Activated CD4-positive, alpha-beta T cell treated with anti-CD3 and anti-CD28 coated beads, Interleukin-2, Interleukin-4, amounts not matched to agents 100 ng/mL and 50 ng/mL, durations not matched to agents 16 hours and 8 hours (primary cell): ENCODE measurements around the gene NAV2.

Source experiments
- DNase-seq: peaks from one replicate; pipeline ENCODE4 v3.0.0-alpha.2; 2020; ENCODE audit warnings: low spot score

Gene NAV2

DNA sequence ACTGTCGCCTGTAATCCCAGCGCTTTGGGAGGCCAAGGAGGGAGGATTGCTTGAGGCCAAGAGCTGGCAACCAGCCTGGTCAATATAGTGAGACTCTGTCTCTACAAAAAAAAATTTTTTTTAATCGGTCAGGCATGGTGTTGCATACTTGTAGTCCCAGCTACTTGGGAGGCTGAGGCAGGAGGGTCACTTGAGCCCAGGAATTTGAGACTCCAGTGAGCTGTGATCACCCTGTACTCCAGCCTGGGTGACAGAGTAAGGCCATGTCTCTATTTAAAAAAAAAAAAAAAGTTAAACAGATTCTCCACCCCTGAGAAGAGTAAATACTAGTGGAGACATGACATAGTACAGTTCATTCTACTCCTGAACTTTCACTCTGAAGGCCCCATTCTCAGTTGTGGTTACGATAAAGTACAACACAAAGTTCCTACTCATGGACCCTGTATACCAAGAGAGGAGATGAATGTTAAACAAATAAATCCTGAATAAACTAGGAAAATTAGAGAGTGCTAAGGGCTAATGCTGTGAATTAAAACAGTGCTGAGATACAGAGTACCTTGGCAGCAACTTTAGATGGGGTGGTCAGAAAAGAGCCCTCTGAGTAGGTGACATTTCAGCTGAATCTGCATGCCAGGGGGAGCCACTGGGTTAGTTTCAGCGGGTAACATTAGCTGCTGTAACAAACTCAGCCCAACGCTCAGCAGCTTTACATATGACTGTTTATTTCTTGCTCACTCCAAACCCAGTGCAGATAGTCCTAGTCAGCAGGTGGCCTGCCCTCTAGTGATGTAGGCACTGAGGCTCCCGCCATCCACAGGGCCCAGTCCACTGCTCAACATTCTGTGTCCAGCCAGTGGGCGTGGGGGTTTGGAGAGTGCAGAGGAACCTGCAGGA is 372.5 kb downstream of the NAV2 start:
- DNase-seq, result no peak

- no peak for DNase-seq
These were observed 373.3 kb downstream of the NAV2 start for GRCh38 chr11:20085918-20086317.

DNA sequence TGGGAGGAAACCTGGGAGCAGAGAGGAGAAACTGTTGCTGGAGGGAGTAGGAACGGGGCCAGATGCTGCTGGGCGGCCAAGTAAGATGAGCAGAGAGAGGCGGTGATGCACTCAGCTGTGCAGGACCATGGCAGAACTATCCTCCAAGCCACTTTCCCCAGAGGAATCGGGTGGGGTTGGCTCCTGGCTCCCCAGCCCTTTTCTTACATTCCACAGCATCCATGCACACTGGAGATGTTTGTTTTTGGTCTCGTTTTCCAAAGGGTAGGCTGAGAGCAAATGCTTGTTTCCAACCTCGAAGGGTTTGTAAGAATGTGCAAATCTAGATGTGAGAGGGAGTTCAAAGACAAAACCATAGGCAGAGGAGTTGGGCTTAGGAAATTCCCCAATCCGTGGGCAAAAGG is 374.5 kb downstream of the NAV2 start:
- DNase-seq, result no peak

GRCh38 chr11:20088397-20089225 is 376.0 kb downstream of the NAV2 start:
- no peak for DNase-seq

DNA sequence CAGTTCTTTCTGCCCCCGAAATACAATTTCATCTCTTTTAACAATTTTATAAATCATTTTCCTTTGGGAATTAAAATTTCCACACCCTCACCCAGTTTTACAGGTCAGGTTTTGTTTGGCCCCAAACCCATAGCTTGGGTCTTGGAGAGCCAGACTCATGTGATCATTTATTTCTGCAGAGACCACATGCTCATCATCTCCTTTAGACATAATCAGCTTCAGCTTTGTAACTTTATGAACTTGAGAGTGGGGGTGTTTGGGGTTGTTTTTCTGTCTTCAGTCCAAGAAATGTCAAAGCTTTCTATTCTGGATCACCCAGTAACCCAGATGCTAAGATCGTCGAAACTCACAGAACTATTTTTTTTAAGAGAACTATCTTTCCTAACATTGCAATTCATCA is 376.7 kb downstream of the NAV2 start:
- DNase-seq, result no peak

DNA sequence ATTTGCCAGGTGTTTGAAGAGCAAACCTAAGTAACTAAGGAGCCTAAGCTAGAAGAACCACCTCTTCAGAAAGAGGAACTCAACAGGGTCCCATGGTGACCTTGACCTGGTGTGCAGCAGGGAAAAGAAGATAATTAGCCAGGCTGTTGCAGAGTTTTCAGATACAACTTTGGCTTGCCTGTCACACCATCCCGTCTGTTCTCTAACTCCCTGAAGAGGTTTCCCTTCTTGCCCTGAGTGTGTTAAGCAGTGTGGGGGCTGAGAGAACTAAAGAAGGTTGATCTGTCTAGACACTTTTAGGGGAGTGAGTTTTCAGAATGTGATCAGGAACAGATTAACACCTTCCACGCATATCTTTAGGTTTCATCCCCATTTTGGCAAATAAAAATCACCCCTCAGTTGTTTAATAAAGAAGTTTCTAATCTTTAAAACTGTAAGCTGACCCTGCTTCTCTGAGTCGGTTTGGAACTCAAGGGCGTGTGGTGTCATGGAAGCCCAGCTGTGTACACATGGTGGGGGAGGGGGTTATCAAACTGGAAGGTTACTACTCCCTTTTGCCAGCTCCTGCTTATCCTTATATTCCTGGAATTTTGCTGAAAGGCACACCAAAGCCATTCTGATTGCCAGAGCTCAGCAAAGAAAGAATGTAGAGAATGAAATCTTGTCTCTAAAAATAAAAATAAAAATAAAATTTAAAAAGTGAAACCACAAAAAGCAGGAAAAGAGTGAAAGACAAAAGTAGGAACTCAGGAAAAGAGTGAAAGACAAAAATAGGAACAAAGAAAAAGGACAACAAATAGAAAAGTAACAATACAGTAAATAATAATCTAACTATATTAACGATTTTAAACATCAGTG is 377.4 kb downstream of the NAV2 start:
- no peak for DNase-seq

- no peak for DNase-seq
These were observed 378.2 kb downstream of the NAV2 start for GRCh38 chr11:20090654-20091374.

DNA sequence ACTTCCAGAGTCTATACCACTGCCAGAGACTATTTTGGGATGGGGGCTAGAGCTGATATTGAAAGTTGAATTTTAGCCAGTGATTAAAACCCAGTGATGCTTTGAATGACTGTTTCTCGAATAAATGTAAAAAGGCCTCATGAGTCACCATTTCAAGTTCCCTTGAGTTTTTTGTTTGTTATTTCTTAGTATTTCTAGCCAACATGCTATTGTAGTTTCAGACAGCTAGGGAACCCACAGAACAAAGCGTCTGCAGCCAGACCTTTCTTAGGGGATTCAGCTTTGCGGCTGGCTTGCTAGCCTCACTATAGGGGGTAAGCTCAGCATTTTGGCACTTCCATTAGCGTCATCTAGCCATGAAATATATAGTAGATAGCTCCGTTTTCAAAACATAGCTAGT is 381.1 kb downstream of the NAV2 start:
- no peak for DNase-seq

DNA sequence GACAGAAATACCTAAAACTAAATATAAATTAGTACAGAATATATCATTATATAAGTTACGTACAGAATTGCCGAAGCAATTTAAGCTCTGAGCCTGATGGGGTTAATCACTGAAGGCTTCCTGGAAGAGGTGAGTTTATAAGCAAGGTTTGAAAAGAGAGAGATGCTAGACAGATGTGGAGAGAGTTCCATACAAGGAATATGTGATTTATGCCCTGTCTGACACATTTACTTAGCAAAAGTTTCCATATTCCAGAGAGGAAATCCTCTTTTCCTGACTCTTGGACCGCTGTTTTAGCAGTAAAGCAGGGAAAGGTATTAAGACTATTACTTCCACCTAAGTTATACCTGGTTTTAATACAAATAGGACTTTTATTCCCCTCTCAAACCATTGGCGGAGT is 382.6 kb downstream of the NAV2 start:
- DNase-seq, result no peak

DNA sequence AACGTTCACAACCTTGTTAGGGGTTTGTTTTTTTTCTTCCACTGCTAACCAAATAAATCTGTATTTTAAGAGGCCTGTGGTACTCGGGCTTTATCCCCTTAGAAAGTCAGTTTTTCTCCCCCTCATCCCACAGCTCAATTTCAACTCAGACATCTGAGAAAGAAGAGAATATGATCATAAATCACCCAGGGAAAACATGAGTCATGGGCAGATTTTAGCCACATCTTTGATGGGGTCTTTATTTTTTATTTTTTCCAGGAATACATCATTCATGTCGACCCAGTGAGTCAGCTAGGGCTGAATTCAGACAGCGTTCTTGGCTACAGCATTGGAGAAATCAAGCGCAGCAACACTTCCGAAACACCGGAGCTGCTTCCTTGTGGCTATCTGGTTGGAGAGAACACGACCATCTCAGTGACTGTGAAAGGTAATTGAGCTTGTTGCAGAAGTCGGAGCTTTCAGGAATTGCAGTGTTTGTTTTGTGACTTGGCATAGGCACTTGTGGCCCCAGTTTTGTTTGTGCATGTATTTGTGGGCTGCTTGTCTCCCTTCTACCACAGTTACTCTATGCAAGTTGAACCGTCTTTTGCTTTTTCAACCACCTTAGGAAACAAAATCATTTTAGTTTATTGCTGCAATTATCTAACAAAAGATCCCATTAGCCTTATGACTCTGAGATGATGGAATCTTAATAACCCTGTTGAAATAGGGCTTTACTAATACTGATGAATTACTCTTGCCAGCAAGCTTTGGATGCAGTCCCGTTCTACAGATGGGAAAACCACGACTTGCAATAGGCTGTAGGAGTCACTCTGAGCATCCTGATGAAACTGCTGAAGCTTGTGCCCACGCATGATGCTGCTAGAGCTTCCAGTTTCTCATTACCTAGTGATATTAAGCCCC is 384.9 kb downstream of the NAV2 start:
- no peak for DNase-seq

GRCh38 chr11:20099527-20099926 is 386.9 kb downstream of the NAV2 start:
- DNase-seq, result peak; percentile 9

- no peak for DNase-seq
These were observed 389.8 kb downstream of the NAV2 start for GRCh38 chr11:20102397-20102796.

GRCh38 chr11:20103281-20103680 is 390.6 kb downstream of the NAV2 start:
- no peak for DNase-seq

- no peak for DNase-seq
These were observed 392.8 kb downstream of the NAV2 start for GRCh38 chr11:20105427-20105826.

DNA sequence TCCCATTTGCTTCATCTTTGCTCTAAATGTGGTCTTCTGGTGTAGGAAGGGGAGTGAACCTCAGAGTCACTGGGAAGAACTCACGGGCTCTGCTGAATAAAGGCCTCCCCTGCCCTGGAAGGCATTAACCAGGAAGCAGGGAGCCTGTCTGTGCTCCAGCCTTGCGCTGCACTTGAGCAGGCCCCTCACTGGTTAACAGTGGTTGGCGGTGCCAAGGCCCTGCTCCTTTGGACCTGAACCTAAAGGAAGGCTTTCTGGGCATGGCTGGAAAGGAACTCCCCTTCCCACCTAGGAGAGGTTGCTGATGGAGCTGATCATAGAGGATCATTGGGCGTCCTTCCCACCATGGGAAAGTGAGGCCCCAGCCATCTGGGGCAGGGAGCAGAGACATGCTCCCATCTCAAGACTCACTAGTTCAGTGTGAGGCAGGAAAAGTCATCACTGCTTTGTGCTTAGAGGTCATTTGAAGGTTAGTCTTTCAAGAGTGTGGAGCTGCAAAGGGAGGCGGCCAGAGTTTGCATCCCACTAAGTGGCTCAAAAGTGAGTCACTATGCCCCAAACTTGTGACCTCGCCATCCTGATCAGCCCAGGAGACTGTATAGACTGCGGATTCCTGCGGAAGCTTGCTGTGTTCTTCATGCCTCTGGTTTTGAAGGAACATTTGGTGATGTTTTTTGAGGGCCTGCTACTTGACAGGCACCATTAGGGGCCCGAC is 397.3 kb downstream of the NAV2 start:
- DNase-seq, result no peak

GRCh38 chr11:20110908-20111669 is 398.5 kb downstream of the NAV2 start:
- DNase-seq, result peak; percentile 69

GRCh38 chr11:20111871-20112270 is 399.2 kb downstream of the NAV2 start:
- DNase-seq, result no peak

DNA sequence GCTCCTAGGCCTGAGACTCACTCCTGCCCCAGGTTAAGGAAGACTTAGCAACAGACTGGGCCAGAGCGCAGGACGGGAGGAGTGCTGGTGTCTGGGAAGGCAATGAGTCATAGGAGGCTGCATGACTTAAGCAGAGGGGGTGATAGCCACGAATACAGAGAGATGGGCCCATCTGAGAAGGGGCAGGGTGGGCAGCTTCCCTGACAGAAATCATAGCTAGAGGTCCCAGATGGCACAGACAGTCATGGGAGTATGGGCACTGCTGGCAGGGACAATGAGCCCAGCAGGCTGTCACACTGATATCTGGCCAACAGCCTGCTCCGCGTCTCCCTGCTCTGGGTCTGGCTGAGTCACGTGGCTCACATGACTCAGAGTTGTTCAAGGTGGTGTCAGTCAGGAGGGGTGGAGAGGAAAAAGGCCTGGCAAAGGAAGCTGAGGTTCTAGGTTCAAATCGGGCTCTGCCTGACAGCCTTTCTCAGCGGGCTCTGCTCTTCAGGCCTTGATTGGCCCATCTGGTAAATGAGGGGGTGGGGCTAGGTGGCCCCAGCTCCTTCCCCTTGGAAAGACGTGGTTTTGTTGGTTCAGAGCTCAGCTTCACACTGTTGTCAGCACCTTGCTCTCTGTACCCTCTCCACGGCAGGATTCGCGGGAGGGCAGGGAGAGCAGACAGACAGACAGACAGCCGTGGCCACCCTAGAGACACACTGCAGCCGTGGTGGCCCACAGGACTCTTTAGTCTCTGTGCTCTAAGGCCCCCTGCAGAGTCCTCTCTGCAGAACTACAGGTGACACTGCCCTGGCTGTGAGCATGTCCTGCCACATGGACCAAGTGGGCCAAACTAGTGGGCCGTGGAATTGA is 399.9 kb downstream of the NAV2 start:
- peak; percentile 24 for DNase-seq
